ENCODE results near the gene PDCL3.

PDCL3 gene

DNA sequence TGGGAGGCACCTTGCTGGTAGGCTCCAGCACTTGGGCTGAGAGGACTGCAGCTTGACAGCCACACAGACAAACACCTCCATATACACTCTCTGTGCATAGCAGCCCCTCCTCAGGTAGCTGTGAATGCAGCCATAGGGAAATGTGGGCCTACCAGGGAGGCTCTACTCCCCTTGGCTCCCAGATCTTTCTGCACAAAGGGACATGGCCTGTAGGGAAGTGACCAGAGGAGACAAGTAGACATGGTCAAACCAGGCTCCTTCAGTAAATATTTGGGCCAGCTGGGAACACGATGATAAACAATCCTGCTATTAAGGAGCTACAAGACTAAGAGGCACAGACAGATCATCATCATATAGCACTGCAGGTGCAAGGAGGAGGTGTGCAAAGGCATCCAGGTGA lies 35.9 kb upstream of the PDCL3 start:
- H3K4me3 ChIP-seq (ENCODE audit: low read depth, low read length), result no peak overlapping the region
- DNase-seq (ENCODE audit: low read depth), result no peak
- TF ChIP-seq, protein P1, sequence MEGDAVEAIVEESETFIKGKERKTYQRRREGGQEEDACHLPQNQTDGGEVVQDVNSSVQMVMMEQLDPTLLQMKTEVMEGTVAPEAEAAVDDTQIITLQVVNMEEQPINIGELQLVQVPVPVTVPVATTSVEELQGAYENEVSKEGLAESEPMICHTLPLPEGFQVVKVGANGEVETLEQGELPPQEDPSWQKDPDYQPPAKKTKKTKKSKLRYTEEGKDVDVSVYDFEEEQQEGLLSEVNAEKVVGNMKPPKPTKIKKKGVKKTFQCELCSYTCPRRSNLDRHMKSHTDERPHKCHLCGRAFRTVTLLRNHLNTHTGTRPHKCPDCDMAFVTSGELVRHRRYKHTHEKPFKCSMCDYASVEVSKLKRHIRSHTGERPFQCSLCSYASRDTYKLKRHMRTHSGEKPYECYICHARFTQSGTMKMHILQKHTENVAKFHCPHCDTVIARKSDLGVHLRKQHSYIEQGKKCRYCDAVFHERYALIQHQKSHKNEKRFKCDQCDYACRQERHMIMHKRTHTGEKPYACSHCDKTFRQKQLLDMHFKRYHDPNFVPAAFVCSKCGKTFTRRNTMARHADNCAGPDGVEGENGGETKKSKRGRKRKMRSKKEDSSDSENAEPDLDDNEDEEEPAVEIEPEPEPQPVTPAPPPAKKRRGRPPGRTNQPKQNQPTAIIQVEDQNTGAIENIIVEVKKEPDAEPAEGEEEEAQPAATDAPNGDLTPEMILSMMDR (IDR thresholded peaks at IDR 0.05; ENCODE audit: low read depth, low read length, missing control alignments), result no peak

DNA sequence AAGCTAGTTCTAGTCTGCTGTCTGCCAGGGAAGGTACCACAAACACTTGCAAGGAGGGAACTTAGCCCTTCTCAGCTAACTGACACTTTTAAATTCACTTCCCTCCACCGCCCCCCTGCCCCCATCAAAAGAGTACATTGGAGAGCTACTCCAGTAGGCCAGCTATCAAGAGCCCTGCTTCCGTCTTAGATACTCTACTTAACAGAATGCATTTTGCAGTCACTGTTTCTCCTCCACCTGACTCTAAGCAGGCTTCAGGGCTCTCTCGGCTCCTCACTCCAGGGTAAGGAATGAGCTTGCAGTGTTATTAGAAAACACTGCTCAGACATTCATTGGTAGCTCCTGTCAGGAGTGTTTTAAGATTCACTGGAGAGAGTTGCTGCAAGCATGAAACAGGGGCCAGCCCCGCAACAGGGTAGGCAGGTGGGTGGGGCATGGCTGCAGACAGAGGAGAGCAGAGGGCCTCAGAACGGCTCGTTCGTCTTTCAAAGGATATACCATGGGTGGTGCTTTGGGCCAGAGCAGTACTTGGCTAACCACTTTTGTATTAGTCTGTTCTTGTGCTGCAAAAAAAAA lies 35.3 kb upstream of the PDCL3 start:
- no peak overlapping the region for H3K4me3 ChIP-seq (ENCODE audit: low read depth, low read length)
- DNase-seq (ENCODE audit: low read depth), result no peak
- TF ChIP-seq, protein P1 (IDR thresholded peaks at IDR 0.05; ENCODE audit: low read depth, low read length, missing control alignments), result no peak

DNA sequence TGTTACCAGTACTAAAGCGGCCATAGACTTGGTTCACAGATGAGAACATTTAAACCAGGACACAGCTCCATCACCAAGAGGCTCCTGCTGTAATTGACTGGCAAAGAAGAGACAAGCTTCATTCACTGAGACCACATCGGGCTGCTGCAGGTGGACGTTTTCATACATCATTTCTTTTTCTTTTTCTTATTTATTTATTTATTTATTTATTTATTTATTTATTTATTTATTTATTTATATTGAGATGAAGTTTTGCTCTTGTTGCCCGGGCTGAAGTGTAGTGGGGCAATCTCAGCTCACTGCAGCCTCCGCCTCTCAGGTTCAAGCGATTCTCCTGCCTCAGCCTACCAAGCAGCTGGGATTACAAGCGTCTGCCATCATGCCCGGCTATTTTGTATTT lies 33.6 kb upstream of the PDCL3 start:
- DNase-seq (ENCODE audit: low read depth), result no peak
- H3K4me3 ChIP-seq (ENCODE audit: low read depth, low read length), result no peak overlapping the region
- TF ChIP-seq, protein P1 (IDR thresholded peaks at IDR 0.05; ENCODE audit: low read depth, low read length, missing control alignments), result no peak

DNA sequence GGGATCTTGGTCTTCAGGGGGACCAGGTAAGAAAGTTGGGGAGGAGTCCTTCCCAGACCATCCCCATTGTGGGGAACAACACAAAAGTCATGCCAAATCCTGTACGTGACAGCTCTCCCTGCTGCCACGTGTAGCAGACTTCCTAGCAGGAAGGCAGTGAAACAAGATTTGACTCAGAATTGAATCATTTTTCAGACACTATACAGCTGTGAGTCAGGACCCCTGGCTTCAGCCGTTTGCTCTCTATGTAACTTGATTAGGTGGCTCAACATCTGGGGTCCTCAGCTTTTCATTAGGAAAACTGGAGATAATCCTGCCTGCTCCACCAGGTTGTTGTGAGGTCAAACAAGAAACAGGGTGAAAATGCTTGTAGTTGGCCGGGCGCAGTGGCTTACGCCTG lies 32.9 kb upstream of the PDCL3 start:
- TF ChIP-seq, protein P1 (IDR thresholded peaks at IDR 0.05; ENCODE audit: low read depth, low read length, missing control alignments), result no peak
- DNase-seq (ENCODE audit: low read depth), result no peak
- H3K4me3 ChIP-seq (ENCODE audit: low read depth, low read length), result no peak overlapping the region

DNA sequence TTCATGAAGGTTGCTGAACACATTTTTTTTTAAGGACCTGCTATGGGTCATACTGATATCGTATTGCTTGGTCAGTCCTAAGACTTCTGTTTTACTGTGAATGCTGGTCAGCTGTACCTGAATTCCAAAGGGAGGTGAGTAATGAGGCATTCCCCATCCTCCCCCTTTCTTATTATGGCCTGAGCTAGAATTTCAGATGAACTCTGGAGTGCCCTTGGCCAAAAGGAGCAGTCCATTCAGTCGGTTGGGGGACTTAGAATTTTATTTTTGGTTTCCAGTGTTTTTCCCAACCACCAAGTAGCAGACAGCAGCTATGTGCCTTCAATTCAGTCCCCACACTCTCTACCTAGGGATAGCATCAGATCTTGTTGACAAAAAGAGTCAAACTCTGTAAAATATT lies 26.9 kb upstream of the PDCL3 start:
- H3K4me3 ChIP-seq (ENCODE audit: low read depth, low read length), result no peak overlapping the region
- TF ChIP-seq, protein P1 (IDR thresholded peaks at IDR 0.05; ENCODE audit: low read depth, low read length, missing control alignments), result no peak
- no peak for DNase-seq (ENCODE audit: low read depth)

DNA sequence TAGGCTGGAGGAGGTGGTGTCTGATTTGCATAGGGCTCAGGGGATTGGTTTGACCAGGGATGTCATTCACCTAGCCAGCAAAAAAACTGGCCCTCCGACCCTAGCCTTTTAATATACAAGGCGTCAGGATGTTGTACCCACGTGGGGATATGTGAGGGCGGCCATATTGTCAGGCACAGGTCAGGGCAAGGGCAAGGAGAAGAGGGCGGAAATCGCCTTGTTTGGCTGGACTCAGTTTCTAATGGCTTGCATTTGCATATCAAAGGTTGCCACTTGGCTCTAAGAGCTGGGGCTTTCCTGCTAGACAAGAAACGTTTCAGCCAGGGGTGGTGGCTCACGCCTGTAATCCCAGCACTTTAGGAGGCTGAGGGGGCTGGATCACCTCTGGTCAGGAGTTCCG lies 24.9 kb upstream of the PDCL3 start:
- TF ChIP-seq, protein P1 (IDR thresholded peaks at IDR 0.05; ENCODE audit: low read depth, low read length, missing control alignments), result no peak
- DNase-seq (ENCODE audit: low read depth), result no peak
- no peak overlapping the region for H3K4me3 ChIP-seq (ENCODE audit: low read depth, low read length)

DNA sequence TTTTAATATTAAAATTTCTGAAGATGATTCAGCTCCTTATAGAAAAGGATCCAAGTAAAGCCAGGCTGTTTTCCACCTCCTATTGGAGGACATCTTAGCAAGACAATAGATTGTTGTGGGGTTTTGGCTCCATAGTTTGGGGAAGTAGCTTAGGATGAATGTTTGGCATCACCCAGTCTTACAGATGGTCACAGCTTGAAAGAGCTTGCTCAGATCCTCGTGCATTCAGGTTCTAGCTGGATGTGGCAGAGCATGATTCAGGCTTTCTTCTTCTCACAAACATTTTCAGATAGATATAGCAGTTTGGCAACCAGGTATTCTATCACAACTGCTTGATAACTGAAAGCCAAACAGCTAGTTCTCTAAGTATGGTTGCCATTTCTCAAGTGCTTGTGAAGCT lies 23.6 kb upstream of the PDCL3 start:
- H3K4me3 ChIP-seq (ENCODE audit: low read depth, low read length), result no peak overlapping the region
- no peak for DNase-seq (ENCODE audit: low read depth)
- TF ChIP-seq, protein P1 (IDR thresholded peaks at IDR 0.05; ENCODE audit: low read depth, low read length, missing control alignments), result no peak
